Endometrium (tissue), 2 donors: ENCODE results near the gene AARSD1.
"Not testable (repeated sequence)": the region's sequence is repeated elsewhere in the genome, so short reads cannot be mapped to it uniquely, and the experiment has no call there.

Experiments used
- FAIRE-seq: peaks from 2 replicates; lab custom pipeline; 2012; peaks lifted over from hg19 to GRCh38; lab: Jason Lieb, UNC
- donor health status: control.
- donor health status: control.

Gene AARSD1, protein sequence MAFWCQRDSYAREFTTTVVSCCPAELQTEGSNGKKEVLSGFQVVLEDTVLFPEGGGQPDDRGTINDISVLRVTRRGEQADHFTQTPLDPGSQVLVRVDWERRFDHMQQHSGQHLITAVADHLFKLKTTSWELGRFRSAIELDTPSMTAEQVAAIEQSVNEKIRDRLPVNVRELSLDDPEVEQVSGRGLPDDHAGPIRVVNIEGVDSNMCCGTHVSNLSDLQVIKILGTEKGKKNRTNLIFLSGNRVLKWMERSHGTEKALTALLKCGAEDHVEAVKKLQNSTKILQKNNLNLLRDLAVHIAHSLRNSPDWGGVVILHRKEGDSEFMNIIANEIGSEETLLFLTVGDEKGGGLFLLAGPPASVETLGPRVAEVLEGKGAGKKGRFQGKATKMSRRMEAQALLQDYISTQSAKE

DNA sequence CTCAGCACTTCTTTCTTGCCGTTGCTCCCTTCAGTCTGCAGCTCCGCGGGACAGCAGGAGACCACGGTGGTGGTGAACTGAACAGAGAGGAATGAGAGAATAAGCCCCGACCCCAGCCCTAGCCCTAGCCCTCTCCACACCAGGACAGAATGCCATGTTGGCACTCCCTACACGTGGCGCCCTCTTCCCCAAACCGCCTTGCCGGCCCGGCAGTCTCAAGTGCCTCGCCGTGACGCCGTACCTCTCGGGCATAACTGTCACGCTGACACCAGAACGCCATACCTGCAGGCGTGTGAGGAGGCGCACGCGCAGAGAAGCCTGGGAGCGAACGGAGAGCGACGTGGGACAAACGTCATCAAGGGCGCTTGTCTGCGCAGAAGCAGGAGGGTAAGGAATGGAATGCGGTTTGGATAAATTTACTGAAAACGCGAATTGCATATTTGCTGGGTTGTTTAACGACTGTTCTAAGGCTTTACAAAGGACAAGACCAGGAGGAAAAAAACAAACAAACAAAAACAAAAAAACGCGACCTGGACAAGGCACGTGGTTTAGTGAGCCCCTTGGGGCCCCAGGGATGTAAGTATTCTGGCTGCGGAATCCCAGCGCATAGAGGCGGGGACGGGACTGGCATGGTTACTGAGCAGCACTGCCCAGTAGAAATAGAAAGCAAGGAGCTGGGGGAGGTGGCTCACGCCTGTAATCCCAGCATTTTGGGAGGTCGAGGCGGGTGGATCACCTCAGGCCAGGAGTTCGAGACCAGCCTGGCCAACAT is at the start of gene AARSD1:
TSS of gene AARSD1 (minus strand) at position 294 of the 772 bp plus-strand sequence. CDS start at position 280, 14 bp downstream.
- no peak for FAIRE-seq

DNA sequence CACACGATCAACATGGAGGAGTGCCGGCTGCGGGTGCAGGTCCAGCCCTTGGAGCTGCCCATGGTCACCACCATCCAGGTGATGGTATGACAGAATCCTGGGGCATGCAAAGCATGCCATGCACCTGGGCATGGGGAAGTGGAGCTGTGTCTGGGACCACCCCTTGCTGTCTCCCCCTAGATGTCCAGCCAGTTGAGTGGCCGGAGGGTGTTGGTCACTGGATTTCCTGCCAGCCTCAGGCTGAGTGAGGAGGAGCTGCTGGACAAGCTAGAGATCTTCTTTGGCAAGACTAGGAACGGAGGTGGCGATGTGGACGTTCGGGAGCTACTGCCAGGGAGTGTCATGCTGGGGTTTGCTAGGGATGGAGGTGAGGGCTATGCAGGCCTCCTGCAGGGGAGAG is 49.0 kb upstream of the AARSD1 start:
- no peak for FAIRE-seq

DNA sequence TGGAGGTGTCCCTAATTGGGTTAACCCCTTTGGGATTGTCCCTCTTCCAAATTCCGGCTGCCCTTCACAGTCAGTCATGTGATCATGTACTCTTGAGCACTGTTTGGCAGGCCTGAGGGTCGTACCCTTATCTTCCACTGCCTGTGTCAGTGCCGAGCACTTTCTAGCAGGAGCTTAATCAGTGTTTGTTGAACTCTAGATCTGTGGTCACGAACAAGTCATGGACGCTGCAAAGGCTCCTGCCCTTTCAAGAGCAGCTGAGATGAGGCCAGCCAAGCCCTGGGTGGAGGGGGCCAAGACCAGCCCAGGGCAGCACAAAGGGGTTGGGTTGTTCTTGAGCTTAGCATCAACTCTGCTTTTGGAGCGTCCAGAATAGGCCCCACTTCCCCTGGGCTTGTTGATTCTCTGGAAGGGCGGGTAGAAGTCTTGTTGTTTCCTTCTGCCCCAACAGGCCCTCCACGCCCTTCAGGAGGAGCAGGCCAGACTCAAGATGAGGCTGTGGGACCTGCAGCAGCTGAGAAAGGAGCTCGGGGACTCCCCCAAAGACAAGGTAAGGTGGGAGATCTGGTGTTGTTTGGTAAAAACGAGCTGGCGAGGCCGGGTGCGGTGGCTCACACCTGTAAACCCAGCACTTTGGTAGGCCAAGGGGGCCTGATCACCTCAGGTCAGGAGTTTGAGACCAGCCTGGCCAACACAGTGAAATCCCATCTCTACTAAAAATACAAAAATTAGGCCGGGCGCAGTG is 47.6 kb upstream of the AARSD1 start:
- FAIRE-seq = no peak

DNA sequence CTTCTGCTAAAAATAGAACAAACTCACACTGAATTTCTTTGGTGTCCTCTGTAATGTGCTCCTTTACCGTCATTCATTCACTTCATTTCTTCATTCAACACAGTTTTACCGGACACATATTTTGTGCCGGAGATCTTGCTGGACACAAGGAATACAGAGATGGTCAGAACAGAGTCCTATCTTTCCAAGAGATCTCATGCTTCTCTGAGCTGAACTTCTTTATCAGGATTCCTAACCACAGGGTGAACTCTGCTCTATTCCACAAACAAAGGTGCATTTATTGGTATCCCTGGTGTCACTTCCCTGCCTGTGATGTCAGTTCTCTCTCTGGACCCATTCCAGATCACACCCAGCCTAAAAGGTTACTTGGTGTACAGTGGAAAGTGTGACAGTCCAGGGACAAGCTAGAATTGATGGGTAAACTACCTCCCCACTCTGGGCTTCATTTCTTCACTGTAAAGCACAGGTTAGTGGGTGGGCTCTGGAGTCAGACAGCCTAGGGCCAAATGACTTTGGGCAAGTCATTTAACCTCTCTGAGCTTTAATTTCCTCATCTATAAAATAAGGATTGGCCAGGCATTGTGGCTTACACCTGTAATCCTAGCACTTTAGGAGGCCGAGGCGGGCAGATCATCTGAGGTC is 46.5 kb upstream of the AARSD1 start:
- FAIRE-seq = no peak

DNA sequence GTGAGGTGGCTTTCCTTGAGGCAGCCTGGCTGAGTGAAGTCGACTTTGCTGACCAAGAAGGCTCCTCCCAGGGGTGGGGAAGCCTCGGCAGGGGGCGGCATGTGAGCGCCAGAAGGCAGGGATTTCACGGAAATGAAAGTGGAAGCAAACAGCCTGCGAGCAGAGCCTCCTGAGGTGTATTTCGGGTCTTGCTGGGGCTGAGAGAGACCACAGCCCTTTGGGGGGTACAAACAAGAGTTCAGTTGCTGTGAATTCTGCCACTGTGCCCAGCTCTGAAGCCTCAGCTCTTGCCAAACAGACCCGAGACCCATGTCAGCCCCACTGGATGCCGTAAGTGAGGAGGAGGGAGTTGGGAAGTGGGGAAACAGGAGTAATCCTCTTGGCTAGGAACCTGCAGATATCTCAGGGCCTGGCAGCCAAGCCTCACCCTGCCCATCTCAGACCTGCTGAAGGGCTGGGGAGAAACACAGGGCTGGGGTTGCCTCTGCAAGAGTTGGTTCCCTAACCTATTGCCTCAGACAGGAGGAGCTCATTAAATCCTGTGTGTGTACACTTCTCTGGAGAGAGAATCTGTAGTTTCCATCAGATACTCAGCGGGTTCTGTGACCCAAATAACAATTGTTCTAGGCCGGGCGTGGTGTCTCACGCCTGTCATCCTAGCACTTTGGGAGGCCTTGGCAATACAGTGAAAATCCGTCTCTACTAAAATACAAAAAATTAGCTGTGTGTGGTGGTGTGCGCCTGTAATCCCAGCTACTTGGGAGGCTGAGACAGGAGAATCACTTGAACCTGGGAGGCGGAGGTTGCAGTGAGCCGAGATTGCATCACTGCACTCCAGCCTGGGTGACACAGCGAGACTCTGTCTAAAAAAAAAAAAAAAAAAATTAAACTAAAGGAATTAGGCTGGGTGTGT is 42.6 kb upstream of the AARSD1 start, which contains the start of gene IFI35:
TSS of gene IFI35 (plus strand) at position 146 of the 913 bp plus-strand sequence. CDS start at position 310, 164 bp downstream.
- no peak for FAIRE-seq

DNA sequence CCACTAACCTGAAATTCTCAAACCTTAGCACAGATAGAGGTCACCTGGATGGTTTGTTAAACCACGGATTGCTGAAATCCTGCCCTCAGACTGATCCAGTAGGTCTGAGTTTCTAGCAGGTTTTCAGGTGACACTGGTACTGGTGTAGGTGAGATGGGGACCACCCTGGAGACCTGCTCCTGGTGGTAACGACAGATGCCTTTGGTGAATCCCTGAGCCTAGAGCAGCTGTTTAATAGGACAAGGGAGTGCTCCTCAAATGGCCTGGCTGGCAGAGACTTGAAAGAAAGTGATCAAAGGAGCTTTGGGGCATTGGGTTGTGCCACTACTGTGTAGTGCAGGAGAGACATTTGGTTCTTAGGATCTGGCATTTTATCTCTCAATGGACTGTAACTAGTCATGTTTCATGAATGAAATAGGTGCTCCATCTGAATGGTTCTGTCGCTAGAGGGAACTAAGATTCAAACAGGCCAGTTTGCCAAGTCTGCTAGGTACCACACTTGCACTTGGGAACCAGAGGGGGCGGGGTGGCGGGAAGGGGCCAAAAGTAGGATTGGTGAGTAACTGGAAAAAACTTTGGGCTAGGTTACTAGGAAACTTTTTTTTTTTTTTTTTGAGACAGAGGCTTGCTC is 39.4 kb upstream of the AARSD1 start:
- FAIRE-seq = no peak

DNA sequence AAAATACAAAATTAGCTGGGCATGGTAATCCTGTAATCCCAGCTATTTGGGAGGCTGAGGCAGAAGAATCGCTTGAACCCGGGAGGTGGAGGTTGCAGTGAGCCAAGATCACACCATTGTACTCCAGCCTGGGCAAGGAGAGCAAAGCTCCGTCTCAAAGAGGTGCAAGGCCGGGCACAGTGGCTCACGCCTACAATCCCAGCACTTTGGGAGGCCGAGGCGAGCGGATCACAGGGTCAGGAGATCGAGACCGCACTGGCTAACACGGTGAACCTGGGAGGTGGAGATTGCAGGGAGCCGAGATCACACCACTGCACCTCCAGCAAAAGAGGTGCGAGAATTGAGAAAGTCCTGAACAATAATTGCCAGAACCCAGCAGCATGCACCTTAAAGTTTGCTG is 36.6 kb upstream of the AARSD1 start:
- not testable (repeated sequence) for FAIRE-seq

DNA sequence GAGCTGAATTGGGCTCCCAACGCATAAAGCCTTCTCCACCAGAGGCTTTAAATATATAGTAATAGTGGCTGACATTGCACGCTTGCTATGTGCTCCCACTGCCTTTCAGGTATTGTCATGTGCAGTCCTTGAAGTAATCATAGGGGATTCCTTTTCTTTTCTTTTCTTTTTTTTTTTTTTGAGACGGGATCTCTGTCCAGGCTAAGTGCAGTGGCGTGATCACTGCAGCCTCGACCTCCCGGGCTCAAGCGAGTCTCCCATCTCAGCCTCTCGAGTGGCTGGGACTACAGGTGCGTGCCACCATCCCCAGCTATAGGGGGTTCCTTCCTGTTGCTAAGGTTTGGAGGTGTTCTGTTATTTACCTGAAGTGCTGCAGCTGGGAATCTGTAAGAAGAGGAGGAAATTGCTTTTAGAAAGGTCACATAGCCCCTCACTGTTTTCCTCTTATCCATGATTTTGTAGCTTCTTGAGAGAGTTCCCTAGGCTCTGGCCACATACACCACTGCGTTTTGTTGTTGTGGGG is 34.8 kb upstream of the AARSD1 start:
- FAIRE-seq = no peak

DNA sequence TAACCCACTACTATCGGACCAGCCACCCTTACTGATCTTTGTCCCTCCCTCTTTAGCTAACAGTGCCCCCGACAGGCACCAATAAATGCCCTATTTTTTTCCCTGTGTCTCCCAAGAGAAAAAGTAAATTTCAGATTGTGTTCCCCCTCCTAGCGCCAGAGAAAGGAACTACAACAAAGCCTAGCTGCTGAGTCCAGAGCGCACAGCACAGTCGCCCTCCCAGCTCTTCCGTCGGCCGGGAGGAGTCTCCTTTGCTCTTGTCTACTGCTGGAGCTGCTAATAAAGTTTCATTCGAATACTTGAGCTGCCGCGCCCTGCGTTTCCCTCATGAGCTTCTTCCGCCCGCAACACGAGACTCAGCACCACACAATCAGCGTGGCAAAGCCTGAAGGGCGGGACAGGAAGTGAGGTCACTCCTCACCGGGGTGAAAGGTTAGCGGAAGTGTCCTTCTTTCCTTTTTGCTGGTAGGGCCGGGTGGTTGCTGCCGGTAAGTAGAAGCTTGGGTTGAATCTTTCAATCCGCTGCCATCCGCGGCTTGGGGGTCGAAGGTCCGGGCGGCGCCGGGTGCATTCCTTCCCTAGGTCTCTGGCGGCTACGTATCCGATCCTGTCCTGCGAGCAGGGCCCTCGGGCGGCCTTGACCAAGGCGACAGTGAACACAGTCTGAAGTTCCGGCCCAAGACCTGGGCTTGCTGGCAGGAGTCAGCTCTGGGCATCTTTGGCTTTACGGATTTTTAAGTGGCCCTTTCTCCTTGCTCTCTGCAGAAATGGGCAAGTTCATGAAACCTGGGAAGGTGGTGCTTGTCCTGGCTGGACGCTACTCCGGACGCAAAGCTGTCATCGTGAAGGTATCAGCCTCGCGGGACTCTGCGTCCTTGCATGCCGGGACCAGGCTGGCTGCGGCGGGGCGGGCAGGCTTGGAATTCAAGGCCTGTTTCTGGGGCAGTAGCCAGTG is 34.0 kb upstream of the AARSD1 start, which contains the start of gene RPL27:
TSS of gene RPL27 (plus strand) at position 436 of the 955 bp plus-strand sequence. CDS start at position 768, 332 bp downstream.
- peak; percentile 99 for FAIRE-seq

DNA sequence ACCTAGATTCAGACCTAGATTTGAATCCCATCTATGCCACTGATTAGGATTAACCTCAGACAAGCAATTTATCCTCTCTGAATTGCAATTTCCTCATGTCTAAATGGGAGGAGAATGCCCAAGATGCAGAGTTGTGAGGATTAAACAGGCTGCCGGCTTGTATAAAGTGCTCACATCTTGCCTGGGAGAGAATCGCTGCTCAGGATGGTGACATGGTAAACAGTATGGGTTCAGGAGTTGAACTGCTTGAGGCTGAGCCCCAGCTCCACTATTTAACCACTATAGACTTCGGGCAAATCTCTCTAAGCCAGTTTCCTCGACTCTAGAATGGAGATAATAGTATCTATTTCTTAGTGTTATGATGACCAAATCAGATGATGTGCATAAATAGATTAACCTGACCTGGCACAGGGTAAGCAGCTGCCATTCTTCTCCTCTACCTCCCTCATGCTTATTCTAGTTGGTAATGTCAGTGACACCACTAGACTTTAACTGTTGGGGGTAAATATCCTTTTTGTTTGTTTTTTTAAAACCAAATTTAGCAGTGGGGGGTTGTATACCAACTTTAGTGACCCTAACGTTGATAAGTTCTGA is 33.2 kb upstream of the AARSD1 start:
- no peak for FAIRE-seq

DNA sequence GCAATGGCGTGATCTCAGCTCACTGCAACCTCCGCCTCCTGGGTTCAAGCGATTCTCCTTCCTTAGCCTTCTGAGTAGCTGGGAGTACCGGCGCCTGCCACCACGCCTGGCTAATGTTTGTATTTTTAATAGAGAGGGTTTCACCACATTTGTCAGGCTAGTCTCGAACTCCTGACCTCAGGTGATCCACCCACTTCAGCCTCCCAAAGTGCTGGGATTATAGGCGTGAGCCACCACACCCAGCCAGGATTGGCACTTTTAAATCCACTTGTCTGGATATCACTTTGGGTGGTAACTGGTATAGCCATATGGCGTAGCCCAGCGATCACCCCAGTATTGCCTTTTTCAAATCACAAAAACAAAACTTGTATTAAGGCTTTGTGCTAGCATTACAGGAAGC is 29.7 kb upstream of the AARSD1 start:
- not testable (repeated sequence) for FAIRE-seq

DNA sequence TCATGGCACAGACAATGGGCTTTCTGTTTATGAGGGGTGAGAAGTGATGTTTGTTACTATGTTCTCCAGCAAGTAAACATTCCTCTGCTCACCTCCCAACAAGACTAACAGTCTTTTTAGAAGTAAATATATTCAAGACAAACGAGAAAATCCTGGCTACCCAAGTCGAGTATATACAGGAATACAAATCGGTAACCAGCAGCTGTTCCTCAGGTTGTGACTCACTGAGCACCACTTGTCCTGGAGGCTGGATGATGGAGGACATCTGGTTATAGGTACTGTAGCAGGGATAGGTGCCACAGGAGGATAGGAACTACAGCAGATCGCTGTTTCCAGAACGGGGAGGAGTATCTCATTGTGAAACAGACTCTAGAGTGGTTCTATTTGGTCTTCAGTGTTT is 28.6 kb upstream of the AARSD1 start:
- FAIRE-seq = no peak

DNA sequence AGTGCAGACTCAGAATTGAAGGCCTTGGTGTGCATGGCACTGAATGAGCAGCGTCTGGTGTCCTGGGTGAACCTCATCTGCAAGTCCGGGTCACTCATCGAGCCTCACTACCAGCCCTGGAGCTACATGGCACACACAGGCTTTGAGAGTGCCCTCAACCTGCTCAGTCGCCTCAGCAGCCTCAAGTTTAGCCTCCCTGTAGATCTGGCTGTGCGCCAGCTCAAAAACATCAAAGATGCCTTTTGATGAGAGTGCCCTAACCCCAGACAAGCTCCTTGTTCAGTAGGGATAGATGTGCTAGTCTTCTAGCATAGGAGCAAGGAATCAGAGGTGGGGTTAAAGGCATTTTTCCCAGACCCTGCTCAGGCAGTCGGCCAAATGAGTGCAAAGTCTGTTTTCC is 27.2 kb upstream of the AARSD1 start:
- no peak for FAIRE-seq

DNA sequence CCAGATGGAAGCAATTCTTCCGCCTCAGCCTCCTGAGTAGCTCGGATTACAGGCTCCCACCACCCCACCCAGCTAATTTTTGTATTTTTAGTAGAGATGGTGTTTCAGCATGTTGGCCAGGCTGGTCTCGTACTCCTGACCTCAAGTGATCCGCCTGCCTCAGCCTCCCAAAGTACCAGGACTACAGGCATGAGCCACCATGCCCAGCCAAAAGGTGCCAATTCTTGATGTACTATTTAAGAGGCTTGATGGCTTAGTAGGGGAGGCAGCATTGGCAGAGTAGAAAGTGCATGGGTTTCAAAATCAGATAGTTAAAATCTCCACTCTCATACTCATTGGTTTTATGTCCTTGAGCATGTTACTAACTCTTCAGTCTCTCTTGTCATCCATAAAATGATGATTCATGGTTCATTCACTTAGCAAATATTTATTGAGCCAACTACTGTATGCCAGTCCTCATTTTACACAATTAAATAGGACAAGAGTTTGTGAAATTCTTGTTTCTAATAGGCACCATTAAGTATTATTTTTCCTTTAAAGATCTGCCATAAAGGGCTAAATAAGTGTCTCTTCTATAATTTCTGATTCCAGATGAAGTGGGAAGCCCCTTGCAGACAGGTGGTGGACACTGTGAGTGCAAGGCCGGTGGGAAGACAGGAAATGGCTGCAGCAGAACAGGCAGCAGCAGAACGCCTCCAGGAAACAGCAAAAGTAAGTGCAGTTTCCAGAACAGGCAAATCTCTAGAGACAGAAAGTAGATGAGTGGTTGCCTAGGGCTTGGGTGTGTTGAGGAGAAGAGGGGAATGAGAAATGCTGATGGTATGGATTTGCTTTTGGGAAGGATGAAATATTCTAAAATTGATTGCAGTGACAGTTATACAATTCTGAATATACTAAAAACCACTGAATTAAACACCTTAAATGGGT is 25.7 kb upstream of the AARSD1 start:
- no peak for FAIRE-seq

DNA sequence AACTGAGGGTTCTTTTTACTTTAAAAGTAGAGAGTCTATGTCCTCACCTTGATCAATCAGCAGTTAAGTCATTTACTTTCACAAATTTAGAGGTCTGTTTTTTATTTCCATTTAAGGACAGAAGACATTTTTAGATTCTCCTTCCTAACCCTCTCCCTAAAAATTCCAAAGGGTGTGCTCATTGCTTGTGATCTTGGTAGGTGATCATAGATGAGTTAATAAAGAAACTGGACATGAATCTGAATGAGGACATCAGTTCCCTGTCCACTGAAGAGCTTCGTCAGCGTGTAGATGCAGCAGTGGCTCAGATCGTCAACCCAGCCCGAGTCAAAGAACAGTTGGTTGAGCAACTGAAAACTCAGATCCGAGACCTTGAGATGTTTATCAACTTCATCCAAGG is 24.9 kb upstream of the AARSD1 start:
- FAIRE-seq = no peak

DNA sequence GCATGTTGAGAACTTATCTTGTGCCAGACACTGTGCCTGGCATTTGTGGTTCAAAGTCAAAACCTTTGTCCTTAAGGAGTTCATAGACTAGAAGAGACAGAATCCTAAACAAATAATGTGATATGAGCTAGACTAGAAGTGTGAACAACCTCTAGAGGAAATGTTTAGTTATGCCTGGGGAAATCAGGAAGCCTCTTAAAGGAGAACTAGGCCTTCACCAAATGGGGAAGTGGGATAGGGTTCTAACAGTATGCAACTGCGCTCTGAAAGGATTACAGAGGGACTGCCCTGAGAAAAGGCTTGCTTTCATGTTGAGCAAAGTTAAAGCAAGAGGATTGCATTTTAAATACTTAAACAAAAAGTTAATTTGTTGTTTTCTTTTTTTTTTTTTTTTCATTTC is 21.0 kb upstream of the AARSD1 start:
- no peak for FAIRE-seq

DNA sequence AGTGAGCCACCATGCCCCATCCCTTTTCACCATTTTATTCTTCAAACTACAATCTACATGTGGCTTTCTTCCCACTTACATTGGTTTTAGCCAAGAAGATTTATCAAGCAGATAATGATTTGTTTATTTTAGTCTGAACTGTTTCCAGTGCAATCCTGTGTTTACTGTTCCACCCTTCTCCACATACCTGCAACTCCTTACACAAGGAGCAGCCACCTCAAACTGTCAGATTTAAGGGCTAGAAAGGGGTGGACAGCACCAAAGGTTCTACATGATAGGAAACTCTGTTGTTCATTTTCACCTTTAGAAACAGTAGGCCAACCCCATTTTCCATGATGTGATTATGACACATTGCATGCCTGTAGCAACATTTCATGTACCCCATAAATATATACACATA is 18.0 kb upstream of the AARSD1 start:
- FAIRE-seq = no peak
